CD14-positive monocyte (primary cell): ENCODE data around the gene CLVS2. TPM values are rescaled to one million over a fixed set of nuclear protein-coding genes. Genes with fewer than 3 reads are reported as not detected.

ENCODE experiments used
- DNase-seq, 3 donors: peaks; one replicate each; pipeline ENCODE4 v3.0.0-alpha.2; 2011 to 2022
- H2AFZ ChIP-seq: 2 replicates; pipeline ENCODE4 v1.6.0; 2012; ENCODE audit warnings: mild to moderate bottlenecking, low read depth, low read length, inconsistent platforms; ENCODE audit not compliant: insufficient read depth, poor library complexity, severe bottlenecking
- H3K27ac ChIP-seq, 2 donors: 1 replicate in 1 of 2; 2 replicates in 1 of 2; pipeline ENCODE4 v1.5.1; 2012 to 2013; ENCODE audit warnings: low read length in 2 of 2, control low read depth in 1 of 2, inconsistent platforms in 1 of 2, low read depth in 1 of 2, mild to moderate bottlenecking in 1 of 2
- H3K27me3 ChIP-seq, 2 donors: one replicate each; pipeline versions ENCODE4 v1.6.0 to v1.6.1; 2011 to 2013; ENCODE audit warnings: low read length in 2 of 2; ENCODE audit not compliant: control insufficient read depth in 2 of 2, insufficient read depth in 2 of 2
- H3K36me3 ChIP-seq, 2 donors: replicated peaks in 1 of 2; 1 replicate in 1 of 2; 2 replicates in 1 of 2; pipeline versions ENCODE4 v1.5.1 to v1.6.1; 2012 to 2013; ENCODE audit warnings: low read length in 2 of 2, control low read depth in 1 of 2, inconsistent platforms in 1 of 2, mild to moderate bottlenecking in 1 of 2; ENCODE audit not compliant: insufficient read depth in 2 of 2, control insufficient read depth in 1 of 2
- H3K4me1 ChIP-seq, 2 donors: 1 replicate in 1 of 2; 2 replicates in 1 of 2; pipeline versions ENCODE4 v1.5.1 to v1.6.1; 2012 to 2013; ENCODE audit warnings: low read length in 2 of 2, control low read depth in 1 of 2, inconsistent platforms in 1 of 2, mild to moderate bottlenecking in 1 of 2, moderate library complexity in 1 of 2; ENCODE audit not compliant: insufficient read depth in 2 of 2, control insufficient read depth in 1 of 2
- H3K4me2 ChIP-seq: replicated peaks from 2 replicates; pipeline ENCODE3; 2012; ENCODE audit warnings: low read length, moderate library complexity, mild to moderate bottlenecking; ENCODE audit not compliant: poor library complexity, severe bottlenecking; ENCODE audit errors: extremely low read depth
- H3K4me3 ChIP-seq, 3 experiments: fragments of 200-600 bp in 1 of 3; sonication (generic) in 1 of 3; replicated peaks in 1 of 3; 1 replicate in 2 of 3; 2 replicates in 1 of 3; pipeline ENCODE4 v1.5.1; 2011 to 2013; ENCODE audit warnings: low read length in 3 of 3, mild to moderate bottlenecking in 3 of 3, control low read depth in 2 of 3, low read depth in 2 of 3, inconsistent platforms in 1 of 3, moderate library complexity in 1 of 3
- H3K79me2 ChIP-seq: 2 replicates; pipeline ENCODE4 v1.6.0; 2012; ENCODE audit warnings: mild to moderate bottlenecking, control low read depth, inconsistent platforms, low read length, moderate library complexity; ENCODE audit not compliant: insufficient read depth
- H3K9ac ChIP-seq: 2 replicates; pipeline ENCODE4 v1.6.0; 2017; ENCODE audit warnings: low read length, mild to moderate bottlenecking; ENCODE audit not compliant: insufficient read depth, poor library complexity, severe bottlenecking
- H3K9me3 ChIP-seq, 2 donors: replicated peaks in 1 of 2; 1 replicate in 1 of 2; 2 replicates in 1 of 2; pipeline versions ENCODE4 v1.5.1 to v1.6.1; 2012 to 2013; ENCODE audit warnings: low read length in 2 of 2, control low read depth in 1 of 2; ENCODE audit not compliant: control insufficient read depth in 1 of 2, insufficient read depth in 1 of 2
- H4K20me1 ChIP-seq: 2 replicates; pipeline ENCODE4 v1.6.0; 2012; ENCODE audit warnings: mild to moderate bottlenecking, low read length, control low read depth, moderate library complexity; ENCODE audit not compliant: insufficient read depth
- H3K27ac Mint-ChIP-seq, 7 donors: one replicate each; pipeline ENCODE4 v1.8.0; 2020; ENCODE audit warnings: mild to moderate bottlenecking in 7 of 7, mixed read lengths in 7 of 7, moderate library complexity in 6 of 7, inconsistent platforms in 2 of 7
- H3K27me3 Mint-ChIP-seq, 3 donors: one replicate each; pipeline ENCODE4 v1.8.0; 2021 to 2022; ENCODE audit warnings: low read depth in 3 of 3, mild to moderate bottlenecking in 3 of 3, mixed read lengths in 3 of 3, moderate library complexity in 3 of 3, inconsistent platforms in 1 of 3
- H3K36me3 Mint-ChIP-seq, 2 donors: one replicate each; pipeline ENCODE4 v1.8.0; 2020; ENCODE audit warnings: mixed read lengths in 2 of 2, inconsistent platforms in 1 of 2, mild to moderate bottlenecking in 1 of 2
- H3K4me1 Mint-ChIP-seq: one replicate; pipeline ENCODE4 v1.8.0; 2020; ENCODE audit warnings: mild to moderate bottlenecking, mixed read lengths
- H3K4me3 Mint-ChIP-seq, 2 donors: one replicate each; pipeline ENCODE4 v1.8.0; 2020; ENCODE audit warnings: mild to moderate bottlenecking in 2 of 2, mixed read lengths in 2 of 2, moderate library complexity in 1 of 2
- H3K9me3 Mint-ChIP-seq, 7 donors: one replicate each; pipeline ENCODE4 v1.8.0; 2020 to 2022; ENCODE audit warnings: mixed read lengths in 7 of 7, mild to moderate bottlenecking in 6 of 7, moderate library complexity in 6 of 7, inconsistent platforms in 2 of 7
- WGBS: methylation state at CpG from one replicate; pipeline ENCODE4 v1.1.5; 2013; ENCODE audit warnings: missing lambda C conversion rate; ENCODE audit not compliant: insufficient coverage; 5-methylcytosine and 5-hydroxymethylcytosine counted together
- intact Hi-C, 2 donors: fragments of 100-400 bp; cut with micrococcal nuclease; formaldehyde crosslinking; loops; one replicate each; pipeline versions ENCODE4 v1.15.0 to v1.15.1; 2023
- polyA plus RNA-seq, 3 donors: library from polyadenylated mRNA; depleted of rRNA in 1 of 3; unstranded in 2 of 3; stranded (reverse) in 1 of 3; fragments of 300-500 nt in 2 of 3; fragments of >200 nt in 1 of 3; fragmentation: Illumina TruSeq in 2 of 3; gene quantifications; 1 replicate in 2 of 3; 2 replicates in 1 of 3; pipeline ENCODE4 v1.2.3, GENCODE V29; 2012 to 2021
- TF ChIP-seq, protein P1 (sequence below): fragments of 200-600 bp; IDR thresholded peaks from one replicate; pipeline ENCODE4 v1.8.0; 2022; ENCODE audit warnings: antibody characterized with exemption, mild to moderate bottlenecking

CLVS2 gene
- polyA plus RNA-seq, 3 donors = not detected

DNA sequence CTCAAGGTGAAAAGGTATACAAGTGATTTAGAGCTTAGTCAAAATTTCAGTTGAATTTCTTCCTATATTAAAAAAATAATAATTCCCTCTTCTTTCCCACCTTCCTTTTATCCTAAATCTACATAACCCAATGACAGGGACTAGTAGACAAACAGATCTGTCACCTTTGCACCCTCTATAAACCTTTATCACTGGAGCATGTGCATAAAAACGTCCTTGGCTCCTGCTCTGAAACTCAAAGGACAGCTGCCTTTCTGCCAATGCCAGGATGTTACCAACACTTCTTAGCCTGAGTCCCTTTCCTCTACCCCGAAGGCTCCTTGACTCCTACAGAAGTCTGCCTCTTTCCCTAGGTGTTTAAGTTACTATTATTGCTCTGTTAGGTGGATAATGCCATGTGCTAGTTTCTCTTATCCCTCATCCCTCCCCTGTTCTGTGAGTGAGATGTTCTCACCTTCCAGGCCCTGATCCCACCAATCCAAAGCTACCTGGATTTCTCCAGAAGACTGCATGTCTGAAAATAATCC lies 4.3 kb downstream of the CLVS2 start:
- Mint-ChIP-seq H3K9me3 (peaks cover 0 to 13% (median 8%) of the 10 kb centered on the region in 7 donors), H3K36me3 (peaks cover 0 to 2% of the 10 kb centered on the region in 2 donors), H3K27ac (no peak overlapping the region), H3K4me3 (no peak overlapping the region), H3K27me3 (peaks cover 27 to 32% (median 31%) of the 10 kb centered on the region in 3 donors), H3K4me1 (no peaks in the 10 kb centered on the region)
- Histone ChIP-seq H3K27me3 (peaks cover 19 to 36% of the 10 kb centered on the region in 2 donors), H3K9ac (no peak overlapping the region), H3K79me2 (no peaks in the 10 kb centered on the region), H4K20me1 (no peaks in the 10 kb centered on the region), H2AFZ (no peak overlapping the region), H3K9me3 (peaks cover 0 to 4% of the 10 kb centered on the region in 2 donors), H3K36me3 (no peaks in the 10 kb centered on the region), H3K4me3 (no peak overlapping the region), H3K27ac (no peak overlapping the region), H3K4me1 (no peaks in the 10 kb centered on the region), H3K4me2 (no peak overlapping the region)
- TF ChIP-seq, protein P1, sequence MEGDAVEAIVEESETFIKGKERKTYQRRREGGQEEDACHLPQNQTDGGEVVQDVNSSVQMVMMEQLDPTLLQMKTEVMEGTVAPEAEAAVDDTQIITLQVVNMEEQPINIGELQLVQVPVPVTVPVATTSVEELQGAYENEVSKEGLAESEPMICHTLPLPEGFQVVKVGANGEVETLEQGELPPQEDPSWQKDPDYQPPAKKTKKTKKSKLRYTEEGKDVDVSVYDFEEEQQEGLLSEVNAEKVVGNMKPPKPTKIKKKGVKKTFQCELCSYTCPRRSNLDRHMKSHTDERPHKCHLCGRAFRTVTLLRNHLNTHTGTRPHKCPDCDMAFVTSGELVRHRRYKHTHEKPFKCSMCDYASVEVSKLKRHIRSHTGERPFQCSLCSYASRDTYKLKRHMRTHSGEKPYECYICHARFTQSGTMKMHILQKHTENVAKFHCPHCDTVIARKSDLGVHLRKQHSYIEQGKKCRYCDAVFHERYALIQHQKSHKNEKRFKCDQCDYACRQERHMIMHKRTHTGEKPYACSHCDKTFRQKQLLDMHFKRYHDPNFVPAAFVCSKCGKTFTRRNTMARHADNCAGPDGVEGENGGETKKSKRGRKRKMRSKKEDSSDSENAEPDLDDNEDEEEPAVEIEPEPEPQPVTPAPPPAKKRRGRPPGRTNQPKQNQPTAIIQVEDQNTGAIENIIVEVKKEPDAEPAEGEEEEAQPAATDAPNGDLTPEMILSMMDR = no peak
- intact Hi-C loops = no loop called here
- 38% methylated on average over 1 of the region's 2 CpGs for WGBS
- DNase-seq = no peak

DNA sequence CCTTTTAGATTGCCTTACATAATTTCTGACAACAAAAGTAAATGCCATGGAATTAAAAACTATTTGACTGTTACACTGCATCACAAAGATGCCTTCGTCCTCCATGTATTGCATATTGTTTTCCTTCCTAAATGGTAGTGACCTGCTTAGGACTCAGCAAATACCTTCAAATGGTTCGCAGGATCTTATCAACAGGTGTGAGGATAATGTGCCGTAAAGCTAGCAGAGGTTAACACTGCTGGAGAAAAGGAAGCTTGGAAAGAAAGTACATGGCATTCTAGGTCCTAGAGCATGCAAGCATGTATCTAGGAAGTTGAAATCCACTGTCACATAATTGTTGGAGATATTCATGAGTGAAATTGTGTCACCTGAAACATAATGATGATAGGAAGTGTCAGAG lies 5.5 kb downstream of the CLVS2 start:
- intact Hi-C loops = no loop called here
- no peaks in the 10 kb centered on the region for H3K36me3 ChIP-seq
- H3K9ac ChIP-seq = no peak overlapping the region
- Mint-ChIP-seq H3K36me3 (no peaks in the 10 kb centered on the region), H3K4me1 (no peaks in the 10 kb centered on the region), H3K4me3 (no peak overlapping the region), H3K27ac (no peak overlapping the region), H3K27me3 (peaks cover 16 to 21% (median 19%) of the 10 kb centered on the region in 3 donors), H3K9me3 (peaks cover 0 to 12% (median 6%) of the 10 kb centered on the region in 7 donors)
- no peak overlapping the region for H2AFZ ChIP-seq
- no peaks in the 10 kb centered on the region for H3K79me2 ChIP-seq
- H3K27ac ChIP-seq = no peak overlapping the region
- no peaks in the 10 kb centered on the region for H3K4me1 ChIP-seq
- H3K27me3 ChIP-seq = peaks cover 12 to 25% of the 10 kb centered on the region in 2 donors
- H4K20me1 ChIP-seq = no peaks in the 10 kb centered on the region
- no peak overlapping the region for H3K4me2 ChIP-seq
- DNase-seq = no peak
- WGBS = no CpG with 5 or more reads among the region's 3 CpGs
- no peak overlapping the region for H3K4me3 ChIP-seq
- TF ChIP-seq, protein P1 = no peak
- peaks cover 0 to 4% of the 10 kb centered on the region in 2 donors for H3K9me3 ChIP-seq
